Measurements from ENCODE around the gene MAPK8IP3. TPM values are rescaled to one million over a fixed set of nuclear protein-coding genes. Genes with fewer than 3 reads are reported as not detected.
A peak's percentile ranks its signal among the peaks of the same experiment; 100 is the strongest.
"Not testable (repeated sequence)": the region's sequence is repeated elsewhere in the genome, so short reads cannot be mapped to it uniquely, and the experiment has no call there.

Gene MAPK8IP3
- total RNA-seq, 1 experiment from 2014 or later, result 45.9 TPM

- no peak for DNase-seq (ENCODE audit: low read depth)
Observed at GRCh38 chr16:1710811-1711507, 5.0 kb downstream of the MAPK8IP3 start.

GRCh38 chr16:1712791-1713261, 6.8 kb downstream of the MAPK8IP3 start:
- no peak for DNase-seq (ENCODE audit: low read depth)

- no peak for DNase-seq (ENCODE audit: low read depth)
Observed at GRCh38 chr16:1713331-1713730, 7.3 kb downstream of the MAPK8IP3 start.

GRCh38 chr16:1713933-1714332, 7.9 kb downstream of the MAPK8IP3 start:
- no peak for DNase-seq (ENCODE audit: low read depth)

- DNase-seq (ENCODE audit: low read depth), result no peak
Observed at GRCh38 chr16:1715220-1715619, 9.2 kb downstream of the MAPK8IP3 start.

GRCh38 chr16:1718236-1718635, 12.2 kb downstream of the MAPK8IP3 start:
- not testable (repeated sequence) for DNase-seq (ENCODE audit: low read depth)

GRCh38 chr16:1719559-1720229, 13.7 kb downstream of the MAPK8IP3 start:
- DNase-seq (ENCODE audit: low read depth), result not testable (repeated sequence)

GRCh38 chr16:1721372-1721771, 15.4 kb downstream of the MAPK8IP3 start:
- no peak for DNase-seq (ENCODE audit: low read depth)

GRCh38 chr16:1723450-1724147, 17.6 kb downstream of the MAPK8IP3 start:
- peak; percentile 46 for DNase-seq (ENCODE audit: low read depth)

- DNase-seq (ENCODE audit: low read depth), result no peak
Observed at GRCh38 chr16:1724491-1724890, 18.5 kb downstream of the MAPK8IP3 start.

- DNase-seq (ENCODE audit: low read depth), result no peak
Observed at GRCh38 chr16:1726661-1727502, 20.9 kb downstream of the MAPK8IP3 start.

- DNase-seq (ENCODE audit: low read depth), result no peak
Observed at GRCh38 chr16:1727651-1728624, 21.9 kb downstream of the MAPK8IP3 start.

- DNase-seq (ENCODE audit: low read depth), result no peak
Observed at GRCh38 chr16:1729026-1729425, 23.0 kb downstream of the MAPK8IP3 start.

- no peak for DNase-seq (ENCODE audit: low read depth)
Observed at GRCh38 chr16:1729445-1729844, 23.4 kb downstream of the MAPK8IP3 start.

GRCh38 chr16:1731073-1731472, 25.1 kb downstream of the MAPK8IP3 start:
- DNase-seq (ENCODE audit: low read depth), result no peak

GRCh38 chr16:1731603-1732002, 25.6 kb downstream of the MAPK8IP3 start:
- no peak for DNase-seq (ENCODE audit: low read depth)

GRCh38 chr16:1732071-1732470, 26.1 kb downstream of the MAPK8IP3 start:
- DNase-seq (ENCODE audit: low read depth), result no peak

GRCh38 chr16:1732551-1732987, 26.6 kb downstream of the MAPK8IP3 start:
- DNase-seq (ENCODE audit: low read depth), result not testable (repeated sequence)

GRCh38 chr16:1734123-1734522, 28.1 kb downstream of the MAPK8IP3 start:
- no peak for DNase-seq (ENCODE audit: low read depth)

- no peak for DNase-seq (ENCODE audit: low read depth)
Observed at GRCh38 chr16:1734816-1735215, 28.8 kb downstream of the MAPK8IP3 start.

Measured in LHCN-M2 (cell line).